MCF 10A (cell line): ENCODE results near the gene SLC16A5. TPM values are rescaled to one million over a fixed set of nuclear protein-coding genes. Genes with fewer than 3 reads are reported as not detected.

Experiments
- BruUV-seq: library from RNA; stranded (reverse); fragments of 400-500 nt; replicated peaks from 2 replicates; lab custom pipeline; 2021; lab: Mats Ljungman, UMichigan
- CTCF ChIA-PET: fragments of 300-600 bp; sonication (Branson Sonifier 250); formaldehyde crosslinking; extraction: SDS; loops from one replicate; lab custom pipeline; 2021; ENCODE audit warnings: antibody characterized with exemption, inconsistent platforms; lab: Yijun Ruan, JAX
- POLR2A ChIA-PET: fragments of 300-600, 350-650 bp; sonication (Branson Sonifier 250); formaldehyde crosslinking; extraction: SDS; loops from one replicate; lab custom pipeline; 2020; ENCODE audit warnings: antibody characterized with exemption, inconsistent platforms; lab: Yijun Ruan, JAX
- DNase-seq: peaks from one replicate; pipeline ENCODE4 v3.0.0-alpha.2; 2018; ENCODE audit not compliant: unreplicated experiment
- H3K27ac Mint-ChIP-seq: one replicate; pipeline ENCODE4 v1.8.0; 2022; ENCODE audit warnings: mild to moderate bottlenecking, low read depth, mixed read lengths; ENCODE audit not compliant: unreplicated experiment
- H3K27me3 Mint-ChIP-seq: one replicate; pipeline ENCODE4 v1.8.0; 2022; ENCODE audit warnings: mixed read lengths; ENCODE audit not compliant: insufficient read depth, unreplicated experiment
- H3K36me3 Mint-ChIP-seq: one replicate; pipeline ENCODE4 v1.8.0; 2022; ENCODE audit warnings: mild to moderate bottlenecking, moderate library complexity, mixed read lengths; ENCODE audit not compliant: insufficient read depth, unreplicated experiment
- H3K4me1 Mint-ChIP-seq: one replicate; pipeline ENCODE4 v1.8.0; 2022; ENCODE audit warnings: mixed read lengths; ENCODE audit not compliant: insufficient read depth, unreplicated experiment
- H3K4me3 Mint-ChIP-seq: one replicate; pipeline ENCODE4 v1.8.0; 2022; ENCODE audit warnings: mild to moderate bottlenecking, moderate library complexity, mixed read lengths; ENCODE audit not compliant: unreplicated experiment
- H3K9me3 Mint-ChIP-seq: one replicate; pipeline ENCODE4 v1.8.0; 2022; ENCODE audit warnings: mixed read lengths; ENCODE audit not compliant: unreplicated experiment
- intact Hi-C: fragments of 100-400 bp; cut with micrococcal nuclease; formaldehyde crosslinking; loops from 2 replicates; pipeline ENCODE4 v1.14.1; 2022
- total RNA-seq: library from RNA; stranded (reverse); gene quantifications from 2 replicates; pipeline ENCODE4 v1.2.3, GENCODE V29; 2022
- TF ChIP-seq, protein P1 (sequence below): fragments of 200-600 bp; IDR thresholded peaks from one replicate; pipeline ENCODE4 v1.8.0; 2022; ENCODE audit warnings: antibody characterized with exemption, mild to moderate bottlenecking; ENCODE audit not compliant: unreplicated experiment

SLC16A5 gene
- total RNA-seq, 1 experiment from 2014 or later, result 26.0 TPM

DNA sequence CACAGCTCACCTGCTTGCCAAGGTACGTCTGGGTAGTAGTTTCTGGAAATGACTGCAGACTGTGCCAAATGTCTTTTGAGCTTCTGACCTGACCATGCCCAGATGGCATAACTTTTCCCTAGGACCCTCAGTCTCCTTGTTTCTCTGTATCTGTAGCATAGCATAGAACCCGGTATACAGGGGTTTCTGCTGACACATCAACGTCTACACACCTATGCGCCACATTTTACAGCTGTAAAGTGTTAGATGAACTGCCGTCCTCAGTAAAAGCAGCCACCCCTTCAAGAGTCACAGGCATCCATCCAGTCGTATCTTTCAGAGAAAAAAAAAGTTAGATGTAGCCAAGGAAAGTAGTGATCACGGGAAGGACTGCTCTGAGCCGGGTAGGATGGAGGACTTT, 23.3 kb upstream of the SLC16A5 start:
- CTCF ChIA-PET, result interaction anchor here (1.8 to 2.2 kb wide), 2 partner anchors 42 to 49 kb away, joined by 7 to 11 read pairs; no protein-coding TSS in a partner anchor
- no peak for DNase-seq
- BruUV-seq, result no TSS peak
- no peak overlapping the region for H3K4me3 Mint-ChIP-seq
- no peaks in the 10 kb centered on the region for H3K9me3 Mint-ChIP-seq
- no peaks in the 10 kb centered on the region for H3K4me1 Mint-ChIP-seq
- no peaks in the 10 kb centered on the region for H3K27me3 Mint-ChIP-seq
- POLR2A ChIA-PET, result interaction anchor here (1.5 to 2.0 kb wide), 3 partner anchors 9 to 15 kb away, joined by 5 to 8 read pairs (median 8); no protein-coding TSS in a partner anchor
- intact Hi-C loops, result no loop called here
- peaks cover 36% of the 10 kb centered on the region for H3K36me3 Mint-ChIP-seq
- no peak overlapping the region for H3K27ac Mint-ChIP-seq
- TF ChIP-seq, protein P1, sequence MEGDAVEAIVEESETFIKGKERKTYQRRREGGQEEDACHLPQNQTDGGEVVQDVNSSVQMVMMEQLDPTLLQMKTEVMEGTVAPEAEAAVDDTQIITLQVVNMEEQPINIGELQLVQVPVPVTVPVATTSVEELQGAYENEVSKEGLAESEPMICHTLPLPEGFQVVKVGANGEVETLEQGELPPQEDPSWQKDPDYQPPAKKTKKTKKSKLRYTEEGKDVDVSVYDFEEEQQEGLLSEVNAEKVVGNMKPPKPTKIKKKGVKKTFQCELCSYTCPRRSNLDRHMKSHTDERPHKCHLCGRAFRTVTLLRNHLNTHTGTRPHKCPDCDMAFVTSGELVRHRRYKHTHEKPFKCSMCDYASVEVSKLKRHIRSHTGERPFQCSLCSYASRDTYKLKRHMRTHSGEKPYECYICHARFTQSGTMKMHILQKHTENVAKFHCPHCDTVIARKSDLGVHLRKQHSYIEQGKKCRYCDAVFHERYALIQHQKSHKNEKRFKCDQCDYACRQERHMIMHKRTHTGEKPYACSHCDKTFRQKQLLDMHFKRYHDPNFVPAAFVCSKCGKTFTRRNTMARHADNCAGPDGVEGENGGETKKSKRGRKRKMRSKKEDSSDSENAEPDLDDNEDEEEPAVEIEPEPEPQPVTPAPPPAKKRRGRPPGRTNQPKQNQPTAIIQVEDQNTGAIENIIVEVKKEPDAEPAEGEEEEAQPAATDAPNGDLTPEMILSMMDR, result no peak

DNA sequence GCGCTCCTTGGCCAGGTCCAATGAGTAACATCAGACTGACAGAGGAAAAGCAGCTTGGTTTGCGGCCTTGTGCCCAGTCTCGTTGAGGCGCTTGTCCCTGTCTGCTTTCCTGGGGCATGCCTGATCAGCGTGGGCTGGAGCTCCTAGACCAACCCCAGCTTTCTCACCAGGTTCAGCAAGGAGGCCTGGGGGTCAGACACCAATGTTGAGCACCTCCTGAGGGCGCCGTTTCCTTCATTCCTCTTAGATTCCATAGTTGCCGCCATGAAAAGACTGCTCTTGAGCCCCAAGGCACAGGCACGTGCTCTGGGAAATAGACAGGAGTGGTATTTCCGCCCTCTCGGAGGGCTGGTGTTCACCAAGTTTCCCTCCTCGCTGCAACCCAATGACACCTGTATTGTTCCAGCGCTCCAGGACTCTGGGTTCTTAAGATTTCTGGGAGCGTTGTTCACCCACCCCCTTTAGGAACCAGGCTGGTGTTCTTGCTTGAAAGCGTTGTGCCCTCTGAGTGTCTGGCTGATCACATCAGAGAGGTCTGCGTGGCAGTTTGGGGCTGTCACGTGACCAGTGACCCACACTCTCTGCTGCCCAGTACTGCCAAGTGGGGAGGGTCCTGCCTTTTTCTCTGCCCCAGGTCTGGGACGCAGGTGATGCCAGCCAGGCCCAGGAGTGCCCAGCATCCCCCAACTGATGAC, 22.7 kb upstream of the SLC16A5 start:
- H3K27me3 Mint-ChIP-seq, result no peaks in the 10 kb centered on the region
- POLR2A ChIA-PET, result interaction anchor here (0.7 to 2.0 kb wide), 2 partner anchors 9 to 315 kb away, joined by 5 to 8 read pairs; no protein-coding TSS in a partner anchor
- no peak overlapping the region for H3K27ac Mint-ChIP-seq
- CTCF ChIA-PET, result interaction anchor here (2.2 kb wide), 1 partner anchor 49 kb away, joined by 11 read pairs; no protein-coding TSS in a partner anchor
- no TSS peak for BruUV-seq
- peaks cover 32% of the 10 kb centered on the region for H3K36me3 Mint-ChIP-seq
- no peaks in the 10 kb centered on the region for H3K9me3 Mint-ChIP-seq
- intact Hi-C loops, result loop anchor here (5.0 kb wide), 1 partner anchor 137 kb away; no protein-coding TSS in a partner anchor
- TF ChIP-seq, protein P1, result no peak
- no peak overlapping the region for H3K4me3 Mint-ChIP-seq
- DNase-seq, result no peak
- H3K4me1 Mint-ChIP-seq, result no peaks in the 10 kb centered on the region

DNA sequence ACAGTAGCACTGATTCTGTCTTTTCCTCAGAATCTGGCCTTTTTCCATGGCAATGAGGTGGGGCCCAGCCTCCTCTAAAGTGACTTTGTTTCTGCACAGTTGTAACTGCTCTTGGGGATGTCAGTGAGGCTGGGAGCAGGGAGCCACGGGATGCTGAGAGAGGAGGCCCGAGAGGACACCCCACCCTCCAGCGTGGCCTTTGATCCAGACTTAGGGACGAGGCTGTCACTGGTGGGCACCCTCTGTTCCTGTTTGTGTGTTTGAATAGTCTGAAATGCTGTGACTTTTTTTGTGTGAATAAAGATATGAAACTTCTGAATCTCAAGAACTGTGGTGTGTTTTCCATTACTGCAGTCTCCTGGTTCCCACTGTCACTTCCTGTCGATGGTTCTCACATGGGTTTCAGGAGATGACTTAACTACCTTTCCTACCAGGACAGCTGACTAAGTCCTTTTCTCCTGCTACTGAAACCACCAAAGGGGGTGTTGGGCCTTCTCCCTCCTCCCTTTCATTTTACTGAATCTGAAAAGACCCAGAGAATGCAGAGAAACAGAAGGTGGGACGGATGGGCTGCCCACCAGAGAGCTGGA, 22.1 kb upstream of the SLC16A5 start:
- no peak for DNase-seq
- H3K9me3 Mint-ChIP-seq, result no peaks in the 10 kb centered on the region
- H3K27me3 Mint-ChIP-seq, result no peaks in the 10 kb centered on the region
- TF ChIP-seq, protein P1, result no peak
- no peak overlapping the region for H3K27ac Mint-ChIP-seq
- BruUV-seq, result no TSS peak
- no peak overlapping the region for H3K4me3 Mint-ChIP-seq
- intact Hi-C loops, result loop anchor here (5.0 kb wide), 1 partner anchor 137 kb away; no protein-coding TSS in a partner anchor
- ChIA-PET CTCF (interaction anchor here (0.9 to 5.3 kb wide), 3 partner anchors 38 to 136 kb away, joined by 3 to 47 read pairs (median 4); no protein-coding TSS in a partner anchor), POLR2A (interaction anchor here (0.6 to 0.7 kb wide), 3 partner anchors 34 to 316 kb away, joined by 3 to 5 read pairs (median 3); no protein-coding TSS in a partner anchor)
- peaks cover 26% of the 10 kb centered on the region for H3K36me3 Mint-ChIP-seq
- peaks cover under 1% of the 10 kb centered on the region for H3K4me1 Mint-ChIP-seq

DNA sequence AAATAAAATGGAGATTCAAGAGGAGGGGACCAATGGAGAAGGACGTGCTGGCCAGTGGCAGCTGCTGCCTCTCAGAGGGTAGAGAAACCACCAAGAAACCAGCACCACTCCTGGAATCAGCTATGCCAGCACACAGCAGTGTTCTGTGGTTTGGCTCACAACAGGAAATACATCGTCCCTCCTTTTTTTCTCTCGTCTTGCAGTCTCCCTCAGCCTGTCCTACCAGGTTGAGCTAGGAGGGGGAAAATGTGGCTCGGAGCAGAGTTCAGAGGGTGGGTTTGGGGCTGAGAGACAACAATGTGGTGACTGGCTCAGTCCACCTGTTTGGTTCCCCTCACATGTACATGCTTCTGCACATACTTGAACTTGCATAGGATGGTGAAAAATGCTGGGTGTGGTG, 19.9 kb upstream of the SLC16A5 start:
- intact Hi-C loops, result loop anchor here (5.0 kb wide), 1 partner anchor 134 kb away; no protein-coding TSS in a partner anchor
- no peak overlapping the region for H3K27ac Mint-ChIP-seq
- POLR2A ChIA-PET, result interaction anchor here (1.0 kb wide), 1 partner anchor 18 kb away, joined by 4 read pairs; no protein-coding TSS in a partner anchor

More for the DNA sequence above, 19.9 kb upstream of the SLC16A5 start:
- no TSS peak for BruUV-seq
- TF ChIP-seq, protein P1, result no peak
- Mint-ChIP-seq H3K27me3 (no peaks in the 10 kb centered on the region), H3K4me1 (peaks cover 5% of the 10 kb centered on the region), H3K36me3 (peaks cover 14% of the 10 kb centered on the region), H3K4me3 (no peak overlapping the region), H3K9me3 (no peaks in the 10 kb centered on the region)
- DNase-seq, result no peak
- CTCF ChIA-PET, result interaction anchor here (3.3 to 5.3 kb wide), 4 partner anchors 8 to 64 kb away, joined by 23 to 48 read pairs (median 42); partner anchors contain the start of gene NT5C
